Activated T-helper 1 cell treated with Interleukin-2 at 50 U/mL for 16 hours (primary cell): ENCODE data around the gene DEPP1.
A peak's percentile ranks its signal among the peaks of the same experiment; 100 is the strongest.

Experiments
- DNase-seq: peaks from one replicate; pipeline ENCODE4 v3.0.0-alpha.2; 2020; ENCODE audit warnings: low read depth

DEPP1 gene

GRCh38 chr10:44979281-44980191 lies 927 bp upstream of the DEPP1 start:
- no peak for DNase-seq

GRCh38 chr10:44978213-44978569 lies 418 bp downstream of the DEPP1 start:
- no peak for DNase-seq

- DNase-seq: no peak
These were observed 1.1 kb downstream of the DEPP1 start for GRCh38 chr10:44977287-44978212.

GRCh38 chr10:44976352-44977198 lies 2.0 kb downstream of the DEPP1 start:
- no peak for DNase-seq

GRCh38 chr10:44975431-44976331 lies 2.9 kb downstream of the DEPP1 start:
- no peak for DNase-seq

GRCh38 chr10:44974628-44975430 lies 3.8 kb downstream of the DEPP1 start:
- peak; percentile 51 for DNase-seq

GRCh38 chr10:44974082-44974627 lies 4.5 kb downstream of the DEPP1 start:
- no peak for DNase-seq

GRCh38 chr10:44973323-44974081 lies 5.1 kb downstream of the DEPP1 start:
- DNase-seq: no peak

- DNase-seq: no peak
These were observed 5.7 kb downstream of the DEPP1 start for GRCh38 chr10:44972874-44973306.

- no peak for DNase-seq
These were observed 6.5 kb downstream of the DEPP1 start for GRCh38 chr10:44971935-44972757.

- no peak for DNase-seq
These were observed 7.2 kb downstream of the DEPP1 start for GRCh38 chr10:44971434-44971833.

- DNase-seq: no peak
These were observed 7.7 kb downstream of the DEPP1 start for GRCh38 chr10:44970812-44971395.

GRCh38 chr10:44969854-44970253 lies 8.8 kb downstream of the DEPP1 start:
- no peak for DNase-seq

- no peak for DNase-seq
These were observed 9.9 kb downstream of the DEPP1 start for GRCh38 chr10:44968500-44969400.

GRCh38 chr10:44968091-44968490 lies 10.5 kb downstream of the DEPP1 start:
- DNase-seq: no peak

GRCh38 chr10:44967616-44968015 lies 11.0 kb downstream of the DEPP1 start:
- DNase-seq: no peak
